ENCODE measurements around the gene TNS2.
"Not testable (repeated sequence)": the region's sequence is repeated elsewhere in the genome, so short reads cannot be mapped to it uniquely, and the experiment has no call there.

TNS2 gene

DNA sequence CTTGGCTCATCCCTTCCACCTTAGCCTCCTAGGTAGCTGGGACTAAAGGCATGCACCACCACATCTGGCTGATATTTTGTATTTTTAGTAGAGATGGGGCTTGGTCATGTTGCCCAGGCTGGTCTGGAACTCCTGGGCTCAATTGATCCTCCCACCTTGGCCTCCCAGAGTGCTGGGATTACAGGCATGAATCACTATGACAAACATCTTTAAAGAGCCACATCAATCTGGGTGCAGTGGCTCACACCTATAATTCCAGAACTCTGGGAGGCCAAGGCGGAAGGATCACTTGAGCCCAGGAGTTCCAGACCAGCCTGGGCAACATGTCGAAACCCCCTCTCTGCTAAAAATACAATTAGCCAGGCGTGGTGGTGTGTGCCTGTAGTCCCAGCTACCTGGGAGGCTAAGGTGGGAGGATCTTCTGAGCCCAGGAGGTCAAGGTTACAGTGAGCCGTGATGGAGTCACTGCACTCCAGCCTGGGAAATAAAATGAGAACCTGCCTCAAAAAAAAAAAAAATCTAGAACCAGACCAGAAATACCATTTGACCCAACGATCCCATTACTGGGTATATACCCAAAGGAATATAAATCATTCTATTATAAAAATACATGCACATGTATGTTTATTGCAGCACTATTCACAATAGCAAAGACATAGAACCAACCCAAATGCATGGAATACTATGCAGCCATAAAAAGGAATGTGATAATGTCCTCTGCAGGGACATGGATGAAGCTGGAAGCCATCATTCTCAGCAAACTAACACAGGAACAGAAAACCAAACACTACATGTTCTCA is 45.1 kb downstream of the TNS2 start:
- DNase-seq, result not testable (repeated sequence)

DNA sequence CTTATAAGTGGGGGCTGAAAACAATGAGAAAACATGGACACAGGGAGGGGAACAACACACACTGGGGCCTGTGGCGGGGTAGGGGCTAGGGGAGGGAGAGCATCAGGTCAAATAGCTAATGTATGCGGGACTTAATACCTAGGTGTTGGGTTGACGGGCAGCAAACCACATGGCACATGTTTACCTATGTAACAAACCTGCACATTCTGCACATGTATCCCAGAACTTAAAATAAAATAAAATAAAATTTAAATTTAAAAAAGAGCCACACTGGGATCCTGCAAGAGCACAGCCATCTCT is 45.7 kb downstream of the TNS2 start:
- not testable (repeated sequence) for DNase-seq

DNA sequence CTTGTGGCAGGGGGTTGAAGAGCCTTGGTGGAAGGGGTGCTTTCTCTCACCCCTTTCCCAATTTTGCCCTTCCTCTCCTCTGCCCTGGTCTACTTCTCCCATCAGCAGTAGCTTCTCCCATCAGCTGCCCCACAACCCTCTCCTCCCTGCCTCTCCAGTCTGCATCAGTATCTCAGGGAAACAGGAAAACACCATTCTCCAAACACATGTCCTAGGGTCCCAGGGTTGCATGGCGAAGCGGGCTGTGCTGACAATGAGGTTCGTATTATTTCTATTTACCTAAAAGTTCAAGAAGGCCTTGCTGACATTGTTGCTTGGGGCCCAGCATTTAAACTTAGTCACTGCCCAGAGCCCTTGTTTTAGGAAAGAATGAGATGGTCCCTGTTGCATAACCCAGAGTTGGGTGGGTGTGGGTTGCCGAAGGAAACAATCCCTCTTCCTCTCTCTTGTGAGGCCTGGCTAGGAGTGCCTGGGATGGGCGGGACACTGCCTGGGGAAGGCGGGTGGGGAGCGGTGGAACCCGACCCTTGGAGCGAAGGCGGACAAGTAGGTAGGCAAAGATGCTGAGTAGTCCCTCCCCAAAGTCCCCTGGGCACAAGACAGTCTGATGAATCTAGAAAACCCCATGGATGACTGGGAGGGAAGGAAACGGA is 46.4 kb downstream of the TNS2 start:
- DNase-seq, result no peak

DNA sequence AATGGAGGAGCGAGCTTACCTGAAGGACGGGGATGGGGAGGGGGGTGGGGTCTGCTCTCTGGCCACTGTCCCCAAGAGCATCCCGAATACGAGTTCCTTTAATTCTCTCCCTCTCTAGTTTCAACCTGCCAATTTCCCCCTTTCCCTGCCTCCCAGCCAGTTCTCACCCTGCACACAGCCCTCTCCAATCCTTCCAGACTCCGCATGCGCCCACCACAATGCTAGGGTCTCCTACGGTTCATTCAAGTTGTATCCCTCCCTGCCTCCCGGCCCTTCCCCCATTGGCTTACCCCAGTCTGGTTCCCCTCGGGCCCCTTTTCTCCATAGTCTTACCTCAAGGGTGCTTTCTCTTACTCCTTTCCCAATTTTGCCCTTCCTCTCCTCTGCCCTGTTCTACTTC is 46.9 kb downstream of the TNS2 start:
- no peak for DNase-seq

DNA sequence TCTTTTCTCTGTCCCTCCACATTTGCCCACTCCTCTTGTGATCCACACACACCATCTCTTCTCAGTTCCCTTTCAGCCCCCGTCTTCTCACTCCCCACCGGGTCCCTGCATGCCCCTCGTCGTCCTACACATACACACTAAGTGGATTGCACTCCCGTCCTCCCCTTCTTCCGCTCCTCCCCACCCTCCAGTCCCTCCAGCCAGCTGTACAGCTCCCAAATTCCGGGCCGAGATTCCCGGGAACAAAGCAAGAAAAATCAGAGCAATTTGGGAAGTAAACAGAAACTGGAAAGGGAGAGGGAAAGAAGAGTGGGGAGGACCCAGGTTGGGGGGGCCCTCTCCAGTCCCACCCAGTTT is 47.3 kb downstream of the TNS2 start:
- DNase-seq, result no peak

DNA sequence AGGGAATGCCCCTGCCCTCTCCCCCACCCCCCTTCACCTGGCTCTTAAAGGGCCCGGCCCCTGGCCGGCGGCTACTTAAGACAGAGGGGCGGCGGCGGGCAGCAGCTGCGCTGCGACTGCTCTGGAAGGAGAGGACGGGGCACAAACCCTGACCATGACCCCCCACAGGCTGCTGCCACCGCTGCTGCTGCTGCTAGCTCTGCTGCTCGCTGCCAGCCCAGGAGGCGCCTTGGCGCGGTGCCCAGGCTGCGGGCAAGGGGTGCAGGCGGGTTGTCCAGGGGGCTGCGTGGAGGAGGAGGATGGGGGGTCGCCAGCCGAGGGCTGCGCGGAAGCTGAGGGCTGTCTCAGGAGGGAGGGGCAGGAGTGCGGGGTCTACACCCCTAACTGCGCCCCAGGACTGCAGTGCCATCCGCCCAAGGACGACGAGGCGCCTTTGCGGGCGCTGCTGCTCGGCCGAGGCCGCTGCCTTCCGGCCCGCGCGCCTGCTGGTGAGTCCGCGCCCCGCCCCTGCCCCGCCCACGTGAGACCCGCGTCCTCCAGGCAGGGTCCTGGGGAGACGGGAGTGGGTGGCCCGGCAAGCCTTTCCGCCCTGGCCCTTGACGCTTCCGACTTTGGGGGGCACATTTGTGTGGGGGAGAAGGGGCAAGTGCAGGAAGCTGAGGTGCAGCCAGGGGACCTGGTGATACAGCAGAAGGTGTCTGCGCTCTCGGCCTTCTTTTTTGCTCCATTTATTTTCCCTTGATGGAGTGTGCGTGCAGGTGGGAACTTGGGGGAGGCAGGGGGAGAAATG is 47.9 kb downstream of the TNS2 start, which contains the start of gene IGFBP6:
Gene IGFBP6, plus strand, starts transcription at position 104 of the 790 bp plus-strand sequence. Its CDS starts 51 bp downstream, at position 155.
- DNase-seq, result peak; percentile 87

DNA sequence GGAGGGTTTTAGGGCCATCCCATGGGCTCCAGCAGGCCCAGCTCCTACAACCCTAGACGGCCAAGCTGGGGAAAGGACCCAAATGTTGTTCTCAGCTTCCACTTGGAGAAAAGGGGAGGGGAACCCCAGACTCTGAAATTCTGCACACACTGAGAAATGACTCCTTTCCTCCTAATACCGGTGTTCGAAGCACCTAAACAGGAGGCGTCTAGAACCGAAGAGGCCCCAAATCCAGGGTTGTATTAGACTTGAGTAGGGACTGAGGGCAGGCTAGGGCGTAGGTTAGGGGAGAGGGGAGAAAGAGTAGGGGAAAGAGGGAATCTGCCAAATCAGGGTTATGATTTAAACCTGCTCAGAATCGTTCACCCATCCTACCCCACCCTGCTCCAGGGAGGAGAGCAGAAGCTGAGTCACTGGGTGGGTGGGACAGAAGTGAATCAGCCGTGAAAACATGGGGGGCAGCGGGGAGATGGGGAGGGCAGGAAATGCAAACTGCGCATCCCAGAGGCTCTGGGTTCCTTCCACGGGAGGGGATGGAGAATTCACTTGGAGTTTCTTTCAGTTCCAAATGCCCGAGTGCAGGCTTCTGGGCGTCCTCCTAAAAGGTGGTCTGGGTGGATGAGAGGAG is 48.6 kb downstream of the TNS2 start:
- DNase-seq, result peak; percentile 26

DNA sequence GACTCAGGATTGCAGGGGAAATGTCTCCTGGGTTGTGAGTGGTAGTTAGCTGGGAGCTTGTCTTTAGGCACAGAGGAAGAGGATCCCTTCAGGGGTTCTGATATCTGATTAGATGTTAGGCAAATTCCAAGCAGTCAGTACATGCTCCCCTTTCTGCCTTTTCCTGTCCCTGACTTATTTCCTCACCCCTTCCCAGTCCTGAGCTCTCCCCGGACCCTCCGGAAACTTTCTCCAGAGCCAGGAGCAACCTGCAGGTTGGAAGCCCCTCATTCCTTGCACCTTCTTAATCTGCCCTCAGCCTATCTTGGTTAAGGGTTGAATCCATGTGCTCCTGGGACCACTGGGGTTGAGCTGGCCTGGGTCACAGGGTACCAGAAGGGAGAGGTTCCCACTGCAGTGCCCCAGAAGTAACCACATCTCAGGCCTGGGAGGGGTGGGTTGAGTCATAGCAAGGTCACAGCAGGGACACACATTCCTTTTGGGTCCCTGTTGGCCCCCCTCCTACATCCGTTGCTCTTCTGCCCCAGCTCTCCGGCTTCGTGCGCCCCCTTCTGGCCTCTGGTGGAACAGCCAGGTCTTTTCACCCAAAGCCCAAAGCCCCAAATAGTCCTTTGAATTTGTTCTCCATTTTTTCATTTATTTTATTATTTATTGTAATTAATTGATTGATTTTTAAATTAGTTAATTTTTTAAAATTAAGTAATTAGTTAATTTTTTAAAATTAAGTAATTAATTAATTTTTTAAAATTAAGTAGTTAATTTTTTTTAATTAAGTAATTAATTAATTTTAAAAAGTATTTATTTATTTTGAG is 49.4 kb downstream of the TNS2 start:
- peak; percentile 83 for DNase-seq

DNA sequence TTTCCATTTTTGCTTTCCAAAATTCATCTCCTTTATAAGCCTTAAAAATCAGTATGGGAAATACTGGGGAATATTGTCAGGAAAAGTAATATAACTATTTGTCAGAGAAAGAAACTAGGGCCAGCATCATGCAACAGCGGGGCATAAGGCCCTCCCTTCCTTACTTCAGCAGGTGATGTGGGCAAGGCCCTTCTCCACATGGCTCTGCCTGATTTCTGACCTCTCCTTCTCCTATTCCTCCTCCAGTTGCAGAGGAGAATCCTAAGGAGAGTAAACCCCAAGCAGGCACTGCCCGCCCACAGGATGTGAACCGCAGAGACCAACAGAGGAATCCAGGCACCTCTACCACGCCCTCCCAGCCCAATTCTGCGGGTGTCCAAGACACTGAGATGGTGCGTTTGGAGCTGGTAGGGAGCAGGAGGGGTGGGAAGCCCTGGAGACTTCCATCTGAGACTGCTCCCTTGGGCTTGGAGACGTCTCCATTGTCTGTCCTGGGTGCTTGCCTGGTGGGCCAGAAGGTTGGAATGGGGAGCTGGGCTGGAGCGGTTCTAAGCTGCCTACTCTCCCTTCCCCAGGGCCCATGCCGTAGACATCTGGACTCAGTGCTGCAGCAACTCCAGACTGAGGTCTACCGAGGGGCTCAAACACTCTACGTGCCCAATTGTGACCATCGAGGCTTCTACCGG is 50.7 kb downstream of the TNS2 start:
- no peak for DNase-seq

DNA sequence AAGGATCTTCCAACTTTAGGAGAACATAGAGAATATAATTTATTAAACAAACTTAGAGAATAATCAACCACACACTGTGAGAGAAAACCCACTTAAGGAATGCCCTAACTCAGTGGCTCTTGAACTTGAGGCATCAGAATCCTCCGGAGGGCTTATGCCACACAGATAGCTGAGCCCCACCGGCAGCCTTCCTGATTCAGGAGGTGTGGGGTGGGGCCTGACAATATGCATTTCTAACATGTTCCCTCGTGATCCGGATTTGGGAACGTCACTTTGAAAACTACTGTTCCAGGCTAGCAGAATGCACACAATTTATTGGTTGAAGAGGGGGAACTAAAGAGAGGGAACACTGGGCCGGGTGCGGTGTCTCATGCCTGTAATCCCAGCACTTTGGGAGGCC is 51.4 kb downstream of the TNS2 start:
- DNase-seq, result no peak

DNA sequence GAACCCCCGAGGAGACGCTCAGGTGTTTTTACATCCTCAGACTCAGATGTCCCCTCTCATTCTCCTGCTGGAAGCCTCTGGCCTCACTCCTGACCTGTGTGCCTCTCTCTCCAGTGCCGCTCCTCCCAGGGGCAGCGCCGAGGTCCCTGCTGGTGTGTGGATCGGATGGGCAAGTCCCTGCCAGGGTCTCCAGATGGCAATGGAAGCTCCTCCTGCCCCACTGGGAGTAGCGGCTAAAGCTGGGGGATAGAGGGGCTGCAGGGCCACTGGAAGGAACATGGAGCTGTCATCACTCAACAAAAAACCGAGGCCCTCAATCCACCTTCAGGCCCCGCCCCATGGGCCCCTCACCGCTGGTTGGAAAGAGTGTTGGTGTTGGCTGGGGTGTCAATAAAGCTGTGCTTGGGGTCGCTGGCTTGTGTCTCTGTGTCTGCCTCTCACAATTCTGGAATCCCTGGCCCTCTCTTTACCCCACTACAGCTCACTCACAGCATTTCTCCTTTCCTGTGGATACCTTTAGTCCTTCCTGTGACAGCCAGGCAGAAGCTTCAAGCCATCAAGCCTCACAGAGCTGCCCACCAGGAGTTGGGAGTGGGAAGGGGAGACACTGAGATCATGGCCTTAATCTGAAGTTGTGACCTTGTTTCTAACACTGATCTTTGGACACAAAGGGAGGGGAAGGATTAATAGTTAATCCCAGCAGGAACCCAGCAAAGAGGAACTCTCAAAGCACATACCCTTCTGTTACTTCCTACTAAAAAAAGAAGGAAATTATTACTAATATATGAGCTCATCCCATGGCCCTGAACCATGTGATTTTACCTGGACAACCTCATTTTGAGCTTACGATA is 52.3 kb downstream of the TNS2 start:
- DNase-seq, result no peak

DNA sequence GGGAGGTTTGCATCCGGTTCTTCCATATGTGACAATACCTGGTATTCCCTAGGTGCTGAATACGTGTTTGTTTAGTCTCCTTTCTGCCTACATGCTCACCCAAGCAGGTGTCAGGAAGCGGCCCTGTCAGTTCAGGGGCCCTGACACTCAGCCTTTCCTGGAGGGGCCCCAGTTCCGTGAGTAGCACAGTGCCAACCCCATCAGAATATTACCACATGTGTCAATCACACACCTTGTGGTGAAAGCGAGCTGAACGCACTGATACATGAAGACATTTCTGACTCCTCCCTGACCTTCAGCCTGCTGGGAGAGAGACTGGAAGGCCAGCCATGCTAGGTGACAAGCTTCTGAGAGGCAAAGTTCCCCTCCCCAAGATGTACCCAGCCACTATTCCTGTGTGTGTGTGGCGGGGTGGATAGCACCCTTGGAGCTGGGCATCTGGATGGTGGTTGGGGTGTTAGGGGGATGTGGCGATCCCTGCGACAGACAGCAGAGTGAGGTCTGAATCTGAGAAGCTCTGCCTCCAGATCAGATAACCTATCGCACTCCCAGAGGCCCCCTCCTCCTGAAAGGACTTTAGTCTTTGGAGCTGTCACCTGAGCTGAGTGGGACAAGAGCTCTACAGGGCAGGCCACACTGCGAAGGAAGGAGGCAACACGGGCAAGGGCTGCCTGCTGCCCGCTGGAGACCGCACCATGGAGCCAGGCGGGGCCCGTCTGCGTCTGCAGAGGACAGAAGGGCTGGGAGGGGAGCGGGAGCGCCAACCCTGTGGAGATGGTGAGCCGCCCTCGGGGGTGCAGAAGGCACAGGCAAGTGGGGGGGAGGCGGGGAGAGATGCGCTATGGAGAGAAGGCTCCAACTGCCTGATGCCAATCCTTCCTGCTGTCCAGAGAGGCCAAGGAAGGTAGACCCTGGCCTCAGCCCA is 53.3 kb downstream of the TNS2 start, which contains the start of gene SOAT2:
Gene SOAT2, plus strand, starts transcription at position 604 of the 925 bp plus-strand sequence. Its CDS starts 92 bp downstream, at position 696.
- peak; percentile 69 for DNase-seq

DNA sequence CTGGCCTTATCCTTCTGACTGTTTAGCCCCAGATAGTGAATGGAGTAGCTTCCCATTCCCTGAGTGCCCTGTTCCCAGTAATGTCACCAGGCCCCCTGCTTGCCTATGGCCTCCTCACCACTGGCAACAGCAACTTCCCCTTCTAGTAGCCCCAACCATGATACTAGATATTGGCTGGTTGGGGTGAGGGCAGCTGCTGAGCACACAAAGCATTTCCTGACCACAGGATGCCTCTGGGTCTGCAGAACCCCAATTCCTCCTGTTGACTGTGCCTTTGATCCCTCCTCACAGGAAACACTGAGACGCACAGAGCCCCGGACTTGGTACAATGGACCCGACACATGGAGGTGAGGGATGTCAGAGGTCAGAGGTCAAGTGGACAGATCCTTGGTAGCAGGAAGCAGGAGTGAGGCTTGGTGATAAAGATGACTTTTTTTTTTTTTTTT is 54.0 kb downstream of the TNS2 start:
- DNase-seq, result peak; percentile 61

DNA sequence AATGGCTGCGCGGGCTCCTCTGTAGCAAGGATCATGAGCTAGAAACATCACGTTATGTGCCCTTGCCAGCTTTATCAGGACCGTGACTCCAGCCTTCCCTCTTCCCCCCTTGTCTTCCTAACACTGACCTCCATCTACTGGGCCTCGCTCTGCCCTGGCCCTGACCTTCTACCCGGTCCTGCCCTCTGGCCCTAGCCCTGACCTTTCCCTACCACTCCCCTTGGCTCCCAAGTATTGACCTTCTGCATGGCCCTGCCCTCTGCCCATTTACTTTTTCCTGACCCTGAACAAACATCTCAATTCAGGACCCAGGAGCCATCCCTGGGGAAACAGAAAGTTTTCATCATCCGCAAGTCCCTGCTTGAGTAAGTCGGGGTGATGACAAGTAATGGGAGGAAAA is 55.4 kb downstream of the TNS2 start:
- no peak for DNase-seq

DNA sequence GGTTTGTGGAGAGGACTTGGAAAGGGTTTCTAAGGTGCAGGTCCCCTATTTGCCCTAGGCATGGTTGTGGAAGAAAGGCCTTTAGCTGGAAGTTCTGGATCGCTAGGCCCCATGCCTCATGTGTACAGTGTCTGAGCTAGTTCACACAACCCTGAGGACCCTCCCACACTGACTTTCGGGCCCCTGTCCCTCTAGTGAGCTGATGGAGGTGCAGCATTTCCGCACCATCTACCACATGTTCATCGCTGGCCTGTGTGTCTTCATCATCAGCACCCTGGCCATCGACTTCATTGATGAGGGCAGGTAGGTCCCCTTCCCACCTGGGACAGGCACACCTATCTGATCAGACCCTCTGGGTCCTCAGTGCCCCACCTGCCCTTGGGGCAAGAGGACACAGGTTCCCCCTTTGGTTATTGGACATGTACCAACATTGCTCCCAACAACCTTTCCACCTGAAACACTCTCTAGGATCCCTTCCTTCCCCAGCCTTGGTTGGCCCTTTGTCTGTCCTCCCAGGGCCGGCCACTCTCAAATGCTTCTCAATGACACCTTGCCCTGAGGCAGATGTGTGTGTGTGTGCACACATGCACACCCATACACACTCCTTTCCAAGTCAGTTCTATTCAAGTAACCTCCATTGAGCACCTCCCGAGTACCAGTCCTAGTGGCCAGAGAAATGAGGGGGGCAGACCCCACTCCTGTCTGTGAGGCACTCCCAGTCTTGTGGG is 56.0 kb downstream of the TNS2 start:
- no peak for DNase-seq

DNA sequence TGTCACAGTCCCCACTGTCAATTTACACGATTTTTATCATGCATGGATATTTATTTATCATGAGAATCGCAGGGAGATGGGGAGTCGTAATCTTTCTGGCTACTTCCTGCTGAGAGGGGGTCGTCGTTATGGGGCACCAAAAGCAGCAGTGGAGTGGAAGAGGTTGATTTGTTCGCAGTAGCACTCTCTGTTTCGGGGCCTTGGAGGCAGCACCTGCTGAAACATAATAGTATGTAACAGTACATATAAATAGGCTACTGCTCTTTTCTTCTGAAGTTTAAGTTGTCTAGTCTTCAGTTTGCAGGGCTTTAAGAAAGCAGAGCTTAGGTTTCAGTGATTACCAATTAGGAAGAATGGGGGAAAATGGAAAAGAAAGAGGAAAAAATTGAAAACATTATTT is 57.3 kb downstream of the TNS2 start:
- DNase-seq, result no peak

DNA sequence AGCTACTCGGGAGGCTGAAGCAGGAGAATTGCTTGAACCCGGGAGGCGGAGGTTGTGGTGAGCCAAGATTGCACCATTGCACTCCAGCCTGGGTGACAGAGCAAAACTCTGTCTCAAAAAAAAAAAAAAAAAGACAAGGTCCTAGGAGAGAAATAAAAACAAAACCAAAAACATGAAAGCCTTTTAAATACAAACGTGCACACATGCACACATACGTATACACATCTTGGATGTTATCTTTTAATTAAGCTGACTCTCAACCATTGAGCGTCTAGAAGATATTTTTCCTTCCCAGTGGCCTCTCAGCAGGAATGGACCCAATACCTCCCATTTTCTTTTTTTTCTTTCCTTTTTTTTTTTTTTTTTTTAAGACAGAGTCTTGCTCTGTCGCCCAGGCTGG is 62.6 kb downstream of the TNS2 start:
- DNase-seq, result not testable (repeated sequence)

DNA sequence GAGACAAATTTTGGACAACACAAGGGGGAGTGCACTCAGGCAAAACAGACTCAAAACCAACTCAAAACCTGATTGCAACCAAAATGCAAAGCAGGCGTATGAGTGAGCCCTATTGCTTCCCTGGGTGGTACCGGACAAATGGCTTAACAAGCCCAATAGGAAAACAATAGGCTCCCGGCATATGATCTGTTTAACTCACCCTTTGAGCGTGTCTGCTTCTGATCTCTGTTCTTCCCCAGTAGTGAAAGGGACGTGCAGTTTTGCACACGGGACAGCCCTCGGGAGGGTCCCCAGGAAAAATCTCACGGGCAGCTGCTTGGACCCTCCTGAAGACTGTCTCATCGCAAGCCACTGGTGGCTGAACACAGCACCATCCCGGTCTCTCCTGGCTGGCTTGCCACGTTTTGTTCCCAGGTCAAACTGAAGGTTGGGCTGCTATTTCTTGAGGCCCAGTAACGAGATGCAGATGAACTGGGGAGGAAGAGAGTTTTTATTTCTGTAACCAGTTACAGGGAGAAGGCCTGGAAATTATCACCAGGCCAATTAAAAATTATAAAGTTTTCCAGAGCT is 63.4 kb downstream of the TNS2 start:
- DNase-seq, result no peak
